BLaER1 (cell line): ENCODE results near the gene ARL14.

Experiments used
- H3K27ac ChIP-seq: shearing (Covaris generic); formaldehyde crosslinking; 2 replicates; pipeline ENCODE4 v1.8.1; 2022
- H3K27me3 ChIP-seq: shearing (Covaris generic); formaldehyde crosslinking; 2 replicates; pipeline ENCODE4 v1.8.1; 2022
- H3K36me3 ChIP-seq: shearing (Covaris generic); formaldehyde crosslinking; 2 replicates; pipeline ENCODE4 v1.8.1; 2022
- H3K4me1 ChIP-seq: shearing (Covaris generic); formaldehyde crosslinking; 2 replicates; pipeline ENCODE4 v1.8.1; 2022
- H3K4me2 ChIP-seq: shearing (Covaris generic); formaldehyde crosslinking; 2 replicates; pipeline ENCODE4 v1.8.1; 2022
- H3K4me3 ChIP-seq: shearing (Covaris generic); formaldehyde crosslinking; 2 replicates; pipeline ENCODE4 v1.8.1; 2022
- H3K9ac ChIP-seq: shearing (Covaris generic); formaldehyde crosslinking; 2 replicates; pipeline ENCODE4 v1.8.1; 2022
- H3K9me3 ChIP-seq: shearing (Covaris generic); formaldehyde crosslinking; 2 replicates; pipeline ENCODE4 v1.8.1; 2022
- H4K20me1 ChIP-seq: shearing (Covaris generic); formaldehyde crosslinking; 2 replicates; pipeline ENCODE4 v1.8.1; 2022
- Cebpa-rat ChIP-seq: shearing (Covaris generic); IDR thresholded peaks from 2 replicates; pipeline ENCODE4 v1.8.1; 2022

ARL14 gene

GRCh38 chr3:160719710-160720109 lies 42.8 kb downstream of the ARL14 start:
- TF ChIP-seq Cebpa-rat, result no peak
- H3K27me3 ChIP-seq, result no peaks in the 10 kb centered on the region
- H4K20me1 ChIP-seq, result no peaks in the 10 kb centered on the region
- H3K9me3 ChIP-seq, result peaks cover 6% of the 10 kb centered on the region; the same call in 1 of the 2 replicates
- H3K36me3 ChIP-seq, result no peaks in the 10 kb centered on the region
- no peaks in the 10 kb centered on the region for H3K4me1 ChIP-seq
- H3K27ac ChIP-seq, result no peak overlapping the region
- H3K9ac ChIP-seq, result no peak overlapping the region
- H3K4me2 ChIP-seq, result no peak overlapping the region
- H3K4me3 ChIP-seq, result no peak overlapping the region

DNA sequence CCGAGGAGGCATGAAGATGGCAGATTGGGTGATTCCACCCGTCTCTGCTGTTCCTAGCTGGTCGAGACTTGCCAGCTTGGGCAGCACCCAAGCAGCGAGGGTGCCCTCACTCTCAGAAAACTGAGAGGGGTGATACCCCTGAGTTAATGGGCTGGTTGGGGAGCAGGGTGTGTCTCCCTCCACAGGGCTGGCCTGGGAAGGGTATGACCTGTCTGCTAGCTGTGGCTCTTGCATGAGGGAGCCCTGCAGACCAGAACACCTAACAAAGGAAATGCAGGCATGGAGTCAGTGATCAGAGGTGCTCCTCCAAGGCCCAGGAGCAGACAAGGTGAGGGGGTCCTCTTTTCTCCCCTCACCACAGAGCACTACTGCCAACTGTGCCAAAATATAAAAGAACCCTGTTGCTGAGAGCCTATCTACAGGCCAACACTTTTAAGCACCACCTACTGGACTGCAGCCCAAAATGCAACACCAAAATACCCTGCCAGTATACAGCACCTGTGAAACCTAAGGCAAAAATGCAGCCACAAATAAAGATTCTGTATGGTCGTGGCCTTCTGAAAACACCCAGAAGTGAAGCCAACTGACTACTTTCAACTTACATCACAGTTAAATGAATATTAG lies 43.3 kb downstream of the ARL14 start:
- Histone ChIP-seq H3K4me1 (no peaks in the 10 kb centered on the region), H3K4me3 (no peak overlapping the region), H3K36me3 (no peaks in the 10 kb centered on the region), H3K4me2 (no peak overlapping the region), H4K20me1 (no peaks in the 10 kb centered on the region), H3K9ac (no peak overlapping the region), H3K27ac (no peak overlapping the region), H3K9me3 (peaks cover 8% of the 10 kb centered on the region; the same call in 1 of the 2 replicates), H3K27me3 (no peaks in the 10 kb centered on the region)
- TF ChIP-seq Cebpa-rat, result no peak

DNA sequence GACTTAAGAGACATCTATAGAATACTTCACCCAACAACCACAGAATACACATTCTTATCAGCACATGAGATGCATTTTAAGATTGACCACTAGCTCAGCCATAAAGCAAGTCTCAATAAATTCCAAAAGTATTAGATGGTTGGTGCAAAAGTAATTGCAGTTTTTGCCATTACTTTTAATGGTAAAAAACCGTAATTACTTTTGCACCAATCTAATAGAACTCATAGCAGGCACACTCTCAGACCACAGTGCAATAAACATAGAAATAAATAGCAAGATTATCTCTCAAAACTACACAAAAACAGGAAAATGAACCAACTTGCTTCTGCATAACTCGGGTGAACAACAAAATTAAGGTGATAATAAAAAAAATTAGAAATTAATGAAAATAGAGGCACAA lies 45.4 kb downstream of the ARL14 start:
- Histone ChIP-seq H4K20me1 (no peaks in the 10 kb centered on the region), H3K36me3 (no peaks in the 10 kb centered on the region), H3K4me1 (no peaks in the 10 kb centered on the region), H3K27ac (no peak overlapping the region), H3K4me2 (no peak overlapping the region), H3K4me3 (no peak overlapping the region), H3K9ac (no peak overlapping the region), H3K9me3 (peaks cover 8% of the 10 kb centered on the region; the same call in 1 of the 2 replicates), H3K27me3 (no peaks in the 10 kb centered on the region)
- no peak for TF ChIP-seq Cebpa-rat

GRCh38 chr3:160725338-160725737 lies 48.4 kb downstream of the ARL14 start:
- no peak overlapping the region for H3K9ac ChIP-seq
- no peaks in the 10 kb centered on the region for H3K4me1 ChIP-seq
- H4K20me1 ChIP-seq, result no peaks in the 10 kb centered on the region
- TF ChIP-seq Cebpa-rat, result no peak
- no peaks in the 10 kb centered on the region for H3K27me3 ChIP-seq
- no peak overlapping the region for H3K4me2 ChIP-seq
- no peak overlapping the region for H3K4me3 ChIP-seq
- H3K27ac ChIP-seq, result no peak overlapping the region
- H3K36me3 ChIP-seq, result no peaks in the 10 kb centered on the region
- H3K9me3 ChIP-seq, result peaks cover 8% of the 10 kb centered on the region; the same call in 1 of the 2 replicates
